GM21515 (cell line): ENCODE measurements around the gene ZNF124.
"Not testable (repeated sequence)": the region's sequence is repeated elsewhere in the genome, so short reads cannot be mapped to it uniquely, and the experiment has no call there.

Source experiments
- ATAC-seq: cut with Tn5 transposase; IDR thresholded peaks from one replicate; pipeline ENCODE4 v1.9.1; 2021; ENCODE audit not compliant: unreplicated experiment

Gene ZNF124

DNA sequence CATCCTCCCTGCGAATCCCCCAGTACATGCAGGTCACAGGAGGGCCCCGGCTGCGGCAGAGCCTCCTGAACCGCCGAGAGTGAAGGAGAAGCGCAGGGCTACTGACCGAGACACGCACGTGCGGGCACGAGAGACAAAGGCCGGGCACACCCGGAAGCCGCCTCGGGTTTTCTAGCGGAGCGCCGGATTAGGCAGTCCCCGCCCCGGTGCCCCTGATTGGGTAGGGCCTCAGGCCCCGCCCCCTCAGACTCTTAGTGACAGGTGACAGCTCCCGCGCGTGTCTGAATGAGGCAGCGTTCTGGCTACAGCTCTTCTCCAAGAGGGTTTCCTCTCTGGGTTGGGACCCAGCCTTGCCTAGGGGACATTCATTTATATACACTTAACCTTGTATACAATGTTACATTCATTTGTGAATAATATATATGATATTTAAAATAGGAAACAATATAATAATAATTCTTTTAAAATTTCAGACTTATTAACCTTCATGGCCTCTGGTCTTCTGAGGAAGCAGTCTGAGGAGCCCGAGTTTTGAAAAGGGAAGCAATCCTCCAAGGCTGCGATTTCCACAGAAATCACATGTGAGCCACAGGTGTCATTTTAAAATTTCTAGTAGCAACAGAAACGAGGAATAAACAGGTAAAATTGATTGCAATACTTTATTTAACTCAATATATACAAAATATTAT lies at the start of gene ZNF124:
Gene ZNF124 (minus strand): TSS at position 146 of the 689 bp plus-strand sequence. CDS start 143 bp downstream, at position 3.
- ATAC-seq = peak; percentile 99

DNA sequence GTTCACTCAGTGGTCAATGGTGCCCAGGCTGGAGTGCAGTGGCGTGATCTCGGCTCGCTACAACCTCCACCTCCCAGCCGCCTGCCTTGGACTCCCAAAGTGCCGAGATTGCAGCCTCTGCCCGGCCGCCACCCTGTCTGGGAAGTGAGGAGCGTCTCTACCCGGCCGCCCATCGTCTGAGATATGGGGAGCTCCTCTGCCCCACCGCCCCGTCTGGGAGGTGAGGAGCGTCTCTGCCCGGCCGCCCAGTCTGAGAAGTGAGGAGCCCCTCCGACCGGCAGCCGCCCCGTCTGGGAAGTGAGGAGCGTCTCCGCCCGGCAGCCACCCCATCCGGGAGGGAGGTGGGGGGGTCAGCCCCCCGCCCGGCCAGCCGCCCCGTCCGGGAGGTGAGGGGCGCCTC lies 48.5 kb upstream of the ZNF124 start:
- ATAC-seq = not testable (repeated sequence)

DNA sequence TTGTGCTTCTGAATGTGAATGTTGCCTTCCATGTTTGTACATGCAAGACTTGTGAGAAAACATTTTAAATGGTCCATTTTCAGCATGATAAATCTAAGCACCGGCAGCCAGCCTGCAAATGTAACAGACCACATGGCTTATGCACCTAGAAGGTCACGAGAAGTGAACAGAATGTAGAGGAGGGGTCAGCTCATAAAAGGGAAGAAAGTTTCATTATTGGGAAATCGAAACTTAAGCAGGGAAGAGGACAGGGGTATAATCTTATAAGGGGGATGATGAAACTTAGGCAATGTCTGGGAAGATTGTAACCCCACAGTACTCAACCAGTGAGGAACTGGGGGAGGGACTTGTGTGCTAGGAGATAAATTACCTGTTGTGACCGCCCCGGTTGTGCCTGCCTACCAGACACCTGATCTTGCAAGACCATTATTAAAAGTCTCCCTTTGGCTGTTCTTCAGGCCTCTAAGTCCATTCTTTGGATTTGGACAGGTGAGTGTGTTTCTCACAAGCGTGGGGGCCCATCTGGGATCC lies 46.4 kb upstream of the ZNF124 start:
- no peak for ATAC-seq

DNA sequence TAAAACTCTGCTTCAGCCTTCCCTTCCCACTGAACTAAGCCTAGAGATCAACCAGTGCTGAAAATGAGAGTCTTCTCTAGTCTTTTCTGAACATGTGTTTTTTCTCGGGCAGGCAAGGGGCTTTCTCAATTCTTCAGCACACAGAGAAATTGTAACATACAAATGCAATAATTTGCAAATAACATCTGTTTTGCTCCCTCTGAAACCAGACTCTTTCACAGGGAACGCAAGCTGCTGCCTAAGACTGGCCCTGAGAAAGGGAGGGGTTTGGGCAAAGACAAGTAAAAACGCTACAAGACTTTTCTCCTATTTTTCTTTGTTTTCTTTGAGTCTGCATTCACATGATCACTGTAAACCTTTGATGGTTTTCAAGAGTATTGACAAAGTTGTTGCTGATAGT lies 44.4 kb upstream of the ZNF124 start:
- ATAC-seq = no peak

DNA sequence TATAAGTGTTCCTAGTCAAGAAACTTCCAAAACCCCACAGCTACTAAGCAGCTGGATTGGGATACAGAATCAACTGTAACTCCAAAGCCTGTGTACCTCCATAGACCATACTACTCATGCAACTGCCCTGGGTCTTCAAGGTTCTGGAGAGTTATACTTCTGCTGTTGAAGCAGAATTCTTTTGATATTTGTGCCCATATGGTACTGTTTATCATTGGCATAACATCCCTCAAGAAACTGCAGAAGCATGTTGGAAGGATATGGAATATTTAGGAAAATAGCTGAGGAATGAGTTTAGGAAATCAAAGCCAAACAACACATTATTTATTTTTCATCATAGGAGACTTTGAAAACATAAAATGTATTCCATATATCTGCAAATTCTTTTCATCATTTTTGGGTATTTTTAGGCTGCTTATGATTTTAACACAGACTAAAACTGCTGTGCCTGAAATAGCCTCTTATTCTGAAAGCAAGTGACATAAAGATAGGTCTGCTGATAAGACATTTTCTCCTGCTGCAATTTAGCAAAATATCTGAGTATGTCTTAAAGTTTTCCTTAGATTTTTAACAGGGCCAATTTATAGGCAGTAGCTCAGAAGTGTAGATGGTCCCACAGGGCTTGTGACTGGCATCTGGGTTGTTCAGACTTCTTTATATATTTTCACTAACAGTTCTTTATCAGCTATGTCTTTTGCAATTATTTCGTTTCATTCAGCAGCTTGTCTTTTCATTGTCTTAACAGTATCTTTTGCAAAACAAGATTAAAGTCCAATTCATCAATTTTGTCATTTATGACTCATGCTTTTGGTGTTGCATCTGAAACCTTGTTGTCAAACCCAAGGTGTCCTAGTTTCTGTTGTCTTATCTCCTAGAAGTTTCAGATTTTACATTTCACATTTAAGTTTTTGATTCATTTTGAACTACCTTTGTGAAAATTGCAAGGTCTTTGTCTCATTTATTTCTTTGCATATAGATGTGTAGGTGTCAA lies 41.1 kb upstream of the ZNF124 start:
- ATAC-seq = no peak

DNA sequence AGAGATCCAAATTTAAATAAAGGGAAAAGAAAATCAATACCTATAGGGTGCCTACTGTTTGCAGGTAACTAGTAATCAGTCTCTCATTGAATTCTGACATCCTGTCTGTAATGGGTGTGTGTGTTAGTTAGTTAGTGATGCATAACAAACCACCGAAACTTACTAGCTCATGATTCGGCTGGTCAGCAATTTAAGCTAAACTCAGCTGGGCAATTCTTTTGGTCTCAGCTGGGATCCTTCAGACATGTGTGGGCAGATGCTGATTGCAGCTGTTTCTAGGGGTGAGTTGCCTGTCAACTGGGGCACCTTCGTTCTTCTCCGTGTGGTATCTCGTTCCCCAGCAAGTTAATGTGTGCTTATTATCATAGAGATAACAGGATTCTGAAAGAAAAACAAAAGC lies 40.2 kb upstream of the ZNF124 start:
- peak; percentile 52 for ATAC-seq

DNA sequence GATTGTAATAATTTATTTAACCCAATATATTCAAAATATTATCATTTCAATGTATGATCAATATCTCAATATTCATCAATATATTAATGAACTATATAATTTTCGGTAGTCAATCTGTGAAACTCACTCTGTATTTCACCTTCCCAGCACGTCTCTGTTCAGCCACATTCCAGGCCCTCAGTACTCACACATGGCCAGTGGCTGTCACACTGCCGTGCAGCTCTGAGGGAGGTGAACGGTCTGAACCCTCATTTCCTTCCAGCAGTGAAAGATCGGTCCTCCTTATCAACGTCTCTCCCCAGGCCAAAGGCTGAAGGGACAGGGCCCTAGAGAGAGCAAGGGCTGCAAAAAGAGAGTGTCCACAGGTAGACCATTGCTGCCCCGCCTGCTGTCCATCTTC lies 39.5 kb upstream of the ZNF124 start:
- no peak for ATAC-seq

DNA sequence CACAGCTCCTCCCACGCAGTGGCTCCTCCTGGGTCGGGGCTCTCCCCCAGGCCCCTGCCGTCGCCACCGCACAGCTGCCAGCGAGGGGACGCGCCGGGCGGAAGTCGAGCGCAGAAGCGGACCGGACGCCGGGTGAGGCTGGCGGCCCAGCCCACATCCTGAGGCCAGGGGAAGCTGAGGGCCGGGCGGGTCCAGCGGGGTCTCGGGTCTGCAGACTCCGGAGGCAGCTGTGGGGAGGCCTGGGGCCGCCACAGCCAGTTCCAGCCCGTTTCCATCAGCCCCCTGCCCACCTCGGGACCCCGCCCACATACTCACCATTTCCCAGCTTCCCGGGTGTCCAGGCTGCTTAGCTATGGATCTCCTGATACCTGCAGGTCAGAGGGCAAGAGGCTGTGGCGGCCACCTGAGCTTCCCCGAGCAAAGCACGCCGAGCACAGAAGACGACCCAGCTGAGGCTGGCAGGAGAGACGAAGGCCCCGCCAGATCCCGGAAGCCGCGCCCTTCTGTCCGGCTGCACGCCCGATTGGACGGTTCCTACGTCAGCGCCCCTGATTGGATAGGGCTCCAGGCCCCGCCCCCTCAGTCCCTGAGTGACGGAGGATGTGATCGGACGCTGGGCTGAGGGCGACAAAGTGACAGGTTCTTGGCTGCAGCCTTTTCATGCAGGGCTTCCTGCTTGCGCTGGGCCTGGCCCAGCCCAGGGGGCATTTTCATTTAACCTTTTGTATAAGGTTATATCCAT lies 38.7 kb upstream of the ZNF124 start:
- ATAC-seq = peak; percentile 95

DNA sequence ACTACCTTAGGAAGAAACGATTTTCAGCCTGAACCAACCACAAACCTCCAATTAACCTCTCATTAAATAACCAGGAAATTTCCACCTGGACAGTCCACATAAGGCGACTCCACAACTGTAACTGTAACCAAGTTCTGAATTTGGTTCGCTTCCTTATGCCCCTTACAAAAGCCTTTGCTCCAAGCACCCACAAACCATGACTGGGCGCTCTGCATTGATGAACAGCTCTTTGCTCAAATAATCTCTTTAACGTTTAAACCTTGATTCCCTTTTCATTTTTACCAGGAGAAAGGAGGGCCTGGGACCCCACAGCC lies 38.2 kb upstream of the ZNF124 start:
- no peak for ATAC-seq

DNA sequence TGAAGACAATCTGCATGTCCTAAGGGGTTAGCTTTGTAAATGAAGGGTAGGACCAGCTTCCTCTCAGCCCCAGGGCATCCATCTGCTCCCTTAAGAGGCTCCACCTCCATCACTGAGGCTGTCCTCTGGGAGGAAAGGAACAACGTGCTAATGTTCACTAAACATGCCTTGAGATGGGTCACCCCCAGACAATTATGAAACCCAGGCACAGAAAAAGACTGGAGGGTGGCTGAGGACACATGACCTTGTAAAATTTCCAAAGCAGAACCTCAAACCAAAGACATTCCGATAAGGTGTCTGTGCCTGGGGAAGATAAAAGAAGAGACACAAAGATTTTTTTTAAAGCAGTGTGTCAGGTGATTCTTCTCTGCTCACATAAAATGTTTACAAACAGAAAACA lies 37.6 kb upstream of the ZNF124 start:
- ATAC-seq = no peak

DNA sequence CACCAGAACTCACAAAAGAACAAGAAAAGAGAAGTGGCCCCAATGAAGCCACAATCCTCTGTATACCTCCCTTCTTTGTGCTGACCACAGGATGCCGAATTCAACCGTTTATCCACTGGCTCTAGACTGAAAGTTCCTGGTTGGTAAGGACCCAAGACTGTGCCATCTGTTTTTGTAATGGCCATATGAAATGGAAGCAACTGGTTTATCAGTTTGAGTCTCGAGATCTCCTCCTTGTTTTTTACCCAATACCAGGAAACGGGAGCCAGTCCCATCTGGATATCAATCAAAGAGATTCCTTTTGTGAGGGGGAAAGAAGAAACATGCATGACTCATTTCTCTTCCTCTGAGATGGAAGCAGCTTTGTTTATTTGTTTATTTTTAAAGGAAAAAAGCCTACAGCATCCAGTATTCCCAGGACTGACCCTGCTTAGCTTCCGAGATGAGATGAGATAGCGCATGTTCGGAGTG lies 32.4 kb upstream of the ZNF124 start:
- ATAC-seq = no peak

DNA sequence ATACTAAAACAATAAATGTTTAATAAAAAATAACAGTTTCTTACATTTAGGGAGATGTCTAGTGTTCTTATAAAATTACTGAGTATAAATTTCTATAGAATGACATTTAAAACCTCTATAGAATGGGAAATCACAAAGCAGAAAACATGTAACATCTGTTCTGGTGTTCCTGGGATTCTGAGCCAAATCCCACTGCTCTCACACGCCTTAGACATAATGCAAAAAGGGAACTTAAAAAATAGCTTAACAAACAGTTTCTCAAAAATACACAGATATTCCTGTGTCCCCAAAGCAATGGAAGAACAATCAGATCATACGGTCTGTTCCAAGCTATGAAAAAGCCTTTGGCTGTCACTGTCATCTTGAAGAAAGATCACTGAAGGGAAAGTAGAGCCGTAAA lies 27.0 kb upstream of the ZNF124 start:
- no peak for ATAC-seq

DNA sequence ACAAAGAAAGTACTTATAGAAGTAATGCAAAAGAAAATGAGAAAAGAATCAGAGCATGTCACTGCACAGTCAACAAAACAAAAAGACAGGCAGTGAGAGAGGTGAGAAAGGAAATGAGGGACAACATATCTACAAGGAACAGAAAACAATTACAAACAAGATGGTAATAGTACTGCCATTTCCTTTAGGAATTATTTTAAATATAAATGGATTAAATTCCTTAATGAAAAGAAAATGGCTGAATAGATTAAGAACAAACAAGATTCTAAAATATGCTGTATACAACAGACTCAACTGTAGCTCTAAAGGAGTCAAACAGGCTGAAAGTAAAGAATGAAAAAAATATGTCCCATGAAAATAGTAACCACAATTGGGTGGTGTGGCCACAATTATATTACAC lies 22.1 kb upstream of the ZNF124 start:
- ATAC-seq = no peak

DNA sequence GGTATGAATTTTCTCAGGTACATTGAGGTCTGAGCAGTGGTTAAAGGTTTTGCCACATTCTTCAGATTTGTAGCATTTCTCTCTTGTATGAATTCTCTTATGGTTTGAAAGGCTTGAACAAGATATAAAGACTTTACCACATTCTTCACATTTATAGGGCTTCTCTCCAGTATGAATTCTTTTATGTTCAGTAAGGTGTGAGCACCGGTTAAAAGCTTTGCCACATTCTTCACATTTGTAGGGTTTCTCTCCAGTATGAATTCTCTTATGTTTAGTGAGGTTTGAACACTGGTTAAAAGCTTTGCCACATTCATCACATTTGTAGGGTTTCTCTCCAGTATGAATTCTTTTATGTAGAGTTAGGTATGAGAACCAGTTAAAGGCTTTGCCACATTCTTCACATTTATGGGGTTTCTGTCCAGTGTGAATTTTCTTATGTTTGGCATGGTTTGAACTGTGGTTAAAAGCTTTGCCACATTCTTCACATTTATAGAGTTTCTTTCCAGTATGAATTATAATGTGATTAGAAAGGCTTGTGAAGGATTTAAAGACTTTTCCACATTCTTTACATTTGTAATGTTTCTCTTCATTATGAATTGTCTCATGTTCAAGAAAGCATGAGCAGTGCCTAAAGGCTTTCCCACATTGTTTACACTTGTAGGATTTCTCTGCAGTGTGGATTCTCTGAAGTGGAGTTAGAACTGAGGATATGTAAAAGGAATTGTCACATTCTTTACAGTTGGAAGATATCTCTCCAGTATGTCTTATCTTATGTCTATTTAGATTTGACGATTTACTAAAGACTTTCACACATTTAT lies 18.4 kb upstream of the ZNF124 start:
- no peak for ATAC-seq

DNA sequence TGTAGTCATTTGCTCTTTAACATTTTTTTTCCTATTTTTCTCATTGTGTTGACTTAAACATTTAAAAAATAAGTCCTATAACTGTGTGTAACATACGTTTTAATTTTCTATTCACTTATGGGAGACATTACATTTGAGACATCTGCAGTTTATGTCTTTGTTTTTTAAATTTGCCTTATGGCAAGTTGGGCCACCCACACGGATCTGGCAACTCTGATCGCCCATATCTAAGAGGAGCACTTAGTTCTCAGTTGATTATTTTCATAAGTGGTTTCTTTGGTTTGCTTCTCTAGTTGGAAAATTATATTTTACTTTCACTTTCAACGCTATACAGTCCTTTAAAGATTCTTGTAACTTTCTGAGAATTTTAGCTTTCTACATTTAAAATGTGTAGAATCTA lies 13.8 kb upstream of the ZNF124 start:
- no peak for ATAC-seq

DNA sequence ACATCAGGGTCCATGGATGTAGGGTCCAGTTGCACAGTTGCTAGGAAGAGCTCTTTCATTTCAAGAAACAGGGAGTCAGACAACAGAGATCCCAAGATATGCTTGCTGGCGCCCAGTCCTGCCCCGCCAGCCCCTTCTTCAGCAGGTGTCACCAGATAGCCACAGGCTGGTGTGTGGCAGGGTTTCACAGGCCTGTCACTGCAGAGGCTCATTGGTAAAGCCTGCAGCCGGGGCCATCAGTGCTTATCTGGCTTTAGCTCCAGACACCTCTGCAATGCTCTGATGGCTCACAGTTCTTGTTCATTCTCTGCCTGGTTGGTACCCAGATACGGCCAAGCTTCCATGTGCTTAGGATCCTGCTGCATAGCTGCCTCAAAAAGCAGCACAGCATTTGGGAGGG lies 12.4 kb upstream of the ZNF124 start:
- no peak for ATAC-seq

DNA sequence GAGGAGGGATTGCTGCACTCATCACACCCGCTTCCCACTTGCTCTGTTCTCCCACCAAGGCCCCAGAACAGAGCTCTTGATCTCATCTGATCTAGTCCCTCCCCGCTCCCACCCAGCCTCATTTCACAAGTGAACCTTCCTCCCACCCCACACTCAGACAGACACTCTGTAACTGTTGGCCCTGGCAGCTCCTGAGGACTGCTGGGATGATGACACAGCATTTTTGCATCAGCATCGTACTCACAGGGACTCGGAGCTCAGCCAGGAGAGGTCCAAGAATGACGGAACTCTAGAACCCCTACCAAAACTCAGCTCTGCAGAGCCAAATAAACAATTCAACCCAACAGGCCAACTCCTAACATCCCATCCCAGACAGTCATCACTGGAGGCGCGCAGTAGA lies 11.2 kb upstream of the ZNF124 start:
- no peak for ATAC-seq

DNA sequence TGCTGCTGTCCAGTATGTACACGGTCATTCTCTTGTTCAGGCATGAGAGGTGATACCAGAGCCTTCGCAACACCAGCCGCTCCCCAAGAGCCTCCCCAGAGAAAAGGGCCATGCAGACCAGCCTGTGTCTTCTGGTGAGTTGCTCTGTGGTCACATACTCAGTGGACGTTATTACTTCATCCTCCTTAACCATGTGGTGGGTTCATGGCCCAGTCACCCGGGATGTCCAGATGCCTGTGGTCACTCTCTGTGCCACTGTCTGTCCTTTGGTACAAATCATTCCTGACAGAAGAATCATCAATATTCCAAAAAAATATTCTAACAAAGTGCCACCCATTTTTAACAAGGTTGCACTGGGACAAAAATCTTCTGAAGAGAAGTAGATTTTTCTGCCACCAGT lies 8.8 kb upstream of the ZNF124 start:
- ATAC-seq = no peak

DNA sequence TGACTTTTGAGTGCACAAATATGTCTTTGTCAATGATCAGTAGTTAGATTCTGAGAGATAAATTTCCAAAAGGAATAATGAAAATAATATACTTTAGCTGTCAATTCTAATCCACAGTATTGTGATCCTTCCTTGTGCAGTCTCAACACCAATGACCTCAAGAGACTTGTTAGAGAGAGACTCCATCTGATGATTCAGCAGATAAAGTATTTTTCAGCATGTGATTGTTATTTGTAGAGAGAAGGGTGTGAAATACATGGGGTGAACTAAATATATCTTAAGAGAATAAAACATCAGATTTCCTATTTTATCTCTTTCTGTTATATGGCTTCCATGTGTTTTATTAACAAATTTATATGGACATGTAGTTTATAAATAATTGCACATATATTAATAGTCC lies 5.9 kb upstream of the ZNF124 start:
- no peak for ATAC-seq

DNA sequence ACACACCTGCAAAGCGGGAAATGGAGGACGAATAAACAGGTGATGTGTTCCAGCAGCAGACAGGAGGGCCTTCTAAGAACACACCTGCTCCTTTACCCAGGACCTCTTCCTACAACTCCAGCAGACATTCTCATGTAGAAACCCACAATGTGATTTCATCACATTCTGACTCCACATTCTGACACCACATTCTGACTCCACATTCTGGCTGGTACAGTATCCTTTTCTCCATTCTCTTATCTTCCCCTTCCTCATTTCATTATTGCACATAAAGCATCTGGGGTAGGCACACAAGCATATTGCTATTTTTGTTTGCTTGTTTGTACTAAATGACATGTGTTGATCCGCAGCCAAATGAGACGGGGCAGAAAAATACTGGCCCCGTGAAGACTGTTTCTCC lies 3.6 kb upstream of the ZNF124 start:
- ATAC-seq = no peak
